GM19452 (cell line): Measurements from ENCODE around the gene EIF3A.

Experiments
- ATAC-seq: cut with Tn5 transposase; IDR thresholded peaks from one replicate; pipeline ENCODE4 v1.9.1; 2021; ENCODE audit not compliant: unreplicated experiment

The EIF3A gene

DNA sequence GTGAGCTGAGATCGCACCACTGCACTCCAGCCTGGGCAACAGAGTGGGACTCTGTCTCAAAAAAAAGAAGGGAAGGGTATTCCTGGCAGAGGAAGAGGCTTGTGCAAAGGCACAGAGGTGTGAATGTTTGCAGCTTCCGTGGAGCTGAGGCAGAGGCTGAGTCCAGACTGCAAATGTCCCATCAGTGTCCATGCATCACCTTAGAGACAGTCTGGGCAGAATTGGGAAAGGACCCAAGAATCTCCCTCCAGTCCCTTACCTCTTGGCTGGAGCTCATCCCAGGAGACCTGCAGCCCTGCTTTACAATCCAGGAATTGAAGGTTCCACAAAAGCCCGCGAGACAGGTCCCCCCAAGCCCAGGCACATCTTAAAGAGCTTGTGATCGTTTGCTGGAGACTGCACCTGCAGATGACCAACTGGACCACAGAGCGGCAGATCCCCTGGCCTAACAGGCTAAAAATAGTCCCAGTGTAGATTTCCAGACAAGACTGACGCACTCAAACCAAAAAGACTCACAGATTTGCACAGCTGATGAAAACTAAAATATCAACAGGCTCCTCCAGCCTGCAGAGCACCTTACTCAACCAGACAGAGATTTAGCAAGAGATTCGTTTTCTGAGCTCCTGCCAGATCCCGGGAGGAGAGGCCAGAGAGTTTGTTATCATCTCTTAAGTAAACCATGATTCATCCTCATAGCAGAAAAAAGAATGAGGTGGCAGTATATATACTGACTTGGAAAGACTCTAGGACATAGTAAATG lies 74.0 kb downstream of the EIF3A start:
- no peak for ATAC-seq

DNA sequence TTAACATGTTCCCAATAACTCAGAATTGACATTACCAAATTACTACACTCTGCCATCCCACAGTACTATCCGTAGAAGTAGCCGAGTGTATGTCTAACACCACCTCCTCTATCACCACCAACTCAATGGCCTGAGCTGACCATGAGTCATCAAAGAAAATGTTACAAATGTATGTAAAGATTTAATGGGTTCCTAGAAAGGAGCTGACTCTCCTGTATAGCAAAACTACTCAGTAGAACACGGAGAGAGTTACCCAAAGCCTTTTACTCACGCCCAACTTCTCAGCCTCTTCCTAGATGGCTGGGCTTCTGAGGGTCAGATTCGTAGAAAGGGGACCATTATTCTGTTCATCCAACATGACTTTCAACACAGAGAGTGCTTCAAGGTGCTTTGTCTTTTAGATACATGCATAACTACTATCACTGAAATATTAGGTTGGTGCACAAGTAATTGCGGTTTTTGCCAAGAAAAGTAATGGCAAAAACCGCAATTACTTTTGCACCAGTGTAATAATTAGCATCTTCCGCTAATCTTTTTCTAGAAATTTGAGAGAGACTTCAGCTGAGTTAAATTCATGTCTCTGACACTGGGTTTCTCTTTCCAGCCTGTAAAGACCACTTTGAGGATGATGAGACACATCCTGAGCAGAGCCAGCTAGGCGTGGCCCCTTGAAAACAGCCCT lies 75.1 kb downstream of the EIF3A start:
- no peak for ATAC-seq

DNA sequence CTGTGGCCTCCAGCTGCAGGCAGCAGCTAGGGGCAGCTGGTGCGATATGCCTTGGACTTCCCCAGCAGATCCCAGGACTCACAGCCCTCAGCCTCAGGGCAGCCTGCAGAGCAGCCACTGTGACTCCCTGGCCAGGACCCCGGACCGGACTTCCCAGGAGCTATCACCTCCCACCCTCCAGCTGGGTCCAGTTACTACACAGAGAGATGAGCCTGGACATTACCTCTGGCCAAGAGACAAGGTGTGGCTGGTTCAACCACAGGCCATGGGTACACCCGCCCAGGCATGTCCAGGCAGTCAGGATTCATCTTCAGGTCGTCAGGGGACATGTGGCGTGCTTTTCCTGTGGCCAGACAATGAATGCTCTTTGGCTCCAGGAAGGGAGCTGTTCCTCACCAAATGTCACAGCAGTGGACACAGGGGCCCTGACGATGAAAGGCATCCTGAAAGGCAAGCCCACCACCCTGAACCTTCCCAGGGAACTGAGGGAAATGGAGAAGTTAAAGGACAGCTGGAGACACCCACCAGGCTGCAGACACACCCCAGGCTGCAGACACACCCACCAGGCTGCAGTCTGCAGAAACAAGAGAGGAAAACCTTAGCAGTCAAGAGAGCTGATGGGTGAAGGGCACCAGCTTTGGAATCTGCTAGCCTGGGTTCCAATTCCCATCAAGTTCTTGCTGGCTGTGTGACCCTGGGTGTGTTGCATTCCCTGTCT lies 76.9 kb downstream of the EIF3A start:
- ATAC-seq: no peak

DNA sequence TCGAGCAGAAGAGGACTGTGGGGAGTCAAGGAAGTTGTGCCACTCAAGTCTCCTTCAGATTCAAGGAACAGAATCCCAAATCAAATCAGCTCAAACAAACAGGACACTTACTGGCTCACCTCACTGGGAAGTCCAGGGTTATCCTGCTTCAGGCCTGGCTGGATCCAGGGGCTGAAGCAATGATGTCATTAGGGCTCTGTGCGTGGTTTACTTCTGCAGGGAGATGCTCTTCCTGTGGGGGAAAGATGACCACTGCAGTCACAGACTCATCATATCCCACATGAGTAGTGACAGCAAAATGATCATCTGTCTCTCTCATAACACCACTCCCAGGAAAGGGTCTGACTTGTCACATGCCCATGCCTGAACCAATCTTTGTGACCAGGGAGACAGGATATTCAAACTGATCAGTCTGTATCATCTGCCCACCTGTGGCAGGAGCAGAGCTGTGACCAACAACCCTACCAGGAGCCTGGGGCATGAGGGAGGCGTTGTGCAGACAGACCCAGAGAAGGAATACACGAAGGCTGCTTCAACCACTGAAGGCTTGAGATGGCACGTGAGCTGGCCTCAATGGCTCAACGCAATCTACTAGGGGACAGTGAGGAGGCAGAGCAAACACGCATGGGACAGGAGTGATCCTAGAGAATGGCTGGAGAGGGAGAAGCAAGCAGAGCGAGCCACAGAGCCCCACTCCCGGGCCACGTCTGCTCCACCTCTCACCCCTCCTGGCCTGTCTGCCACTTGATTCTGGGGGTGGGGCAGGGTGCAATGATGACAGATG lies 78.7 kb downstream of the EIF3A start:
- ATAC-seq: no peak

GRCh38 chr10:118998183-118998582 lies 82.4 kb downstream of the EIF3A start:
- no peak for ATAC-seq

GRCh38 chr10:118997379-118997778 lies 83.2 kb downstream of the EIF3A start:
- no peak for ATAC-seq

DNA sequence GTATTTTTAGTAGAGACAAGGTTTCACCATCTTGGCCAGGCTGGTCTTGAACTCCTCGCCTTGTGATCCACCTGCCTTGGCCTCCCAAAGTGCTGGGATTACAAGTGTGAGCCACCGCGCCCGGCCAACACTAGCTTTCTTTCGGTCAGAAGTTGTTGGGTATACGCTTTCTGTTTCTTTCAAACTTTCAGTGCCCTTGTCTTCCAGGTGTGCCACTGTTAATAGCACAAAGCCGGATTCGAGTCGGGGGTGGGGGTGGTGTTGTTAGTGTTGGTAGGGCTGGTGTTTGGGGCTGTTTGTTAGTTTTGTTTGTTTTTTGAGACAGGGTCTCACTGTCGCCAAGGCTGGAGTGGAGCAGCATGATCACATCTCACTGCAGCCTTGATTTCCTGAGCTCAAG lies 84.9 kb downstream of the EIF3A start:
- ATAC-seq: no peak

DNA sequence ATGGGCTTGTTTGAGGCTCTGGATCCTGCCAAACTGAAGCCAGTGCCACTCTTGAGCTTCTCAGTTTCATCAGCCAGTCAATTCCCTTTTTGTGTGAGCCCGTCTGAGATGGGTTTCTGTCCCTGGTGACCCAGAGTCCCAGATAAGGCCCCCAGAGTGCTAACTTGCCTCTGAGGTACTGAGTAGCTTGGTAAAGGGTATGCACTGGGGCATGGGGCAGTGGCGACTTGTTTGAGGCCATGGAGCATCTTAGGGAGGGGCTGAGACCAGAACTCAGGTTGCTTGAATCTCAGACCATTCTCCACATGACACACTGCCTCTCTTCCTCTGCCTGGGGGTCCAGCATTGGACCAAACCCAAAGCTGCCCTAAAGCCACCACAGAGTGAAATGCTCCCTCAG lies 86.3 kb downstream of the EIF3A start:
- no peak for ATAC-seq

DNA sequence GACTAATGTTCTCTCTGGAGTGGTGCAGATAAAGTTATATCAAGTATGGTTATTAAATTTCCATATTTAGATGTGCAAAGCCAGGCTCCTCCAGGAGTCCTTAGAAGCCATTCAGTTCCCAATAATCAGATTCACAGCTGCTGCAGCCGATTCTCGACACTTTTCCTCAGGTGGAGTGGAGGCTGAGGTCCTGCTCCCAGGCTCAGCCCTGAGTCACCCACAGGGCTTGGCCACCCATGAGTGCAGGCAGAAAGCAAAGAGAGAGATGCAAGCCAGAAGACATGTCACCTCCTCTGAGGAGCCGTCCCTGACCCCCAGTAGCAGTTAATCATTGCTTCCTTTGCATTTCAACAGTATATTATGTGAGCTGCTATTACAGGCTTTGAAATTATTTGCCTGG lies 87.4 kb downstream of the EIF3A start:
- ATAC-seq: no peak

DNA sequence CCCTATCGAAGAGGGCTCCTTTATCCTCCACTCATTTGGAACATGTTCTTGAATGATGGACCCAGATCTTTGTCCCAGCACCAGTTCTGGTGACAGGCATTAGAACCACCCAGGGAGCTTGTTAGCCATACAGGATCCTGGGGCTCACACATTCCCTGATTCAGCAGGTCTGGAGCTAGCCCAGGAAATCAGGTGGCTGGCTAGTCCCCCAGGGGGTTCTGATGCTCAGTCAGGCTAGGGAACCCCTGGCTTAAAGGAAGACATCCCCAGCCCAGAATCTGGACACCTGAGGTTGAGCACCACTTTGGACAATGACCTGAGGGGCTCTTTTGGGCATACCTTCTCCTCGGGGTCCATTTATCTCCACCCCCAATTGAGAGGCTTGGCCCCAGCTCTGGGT lies 88.1 kb downstream of the EIF3A start:
- no peak for ATAC-seq

- ATAC-seq: no peak
These were observed 90.3 kb downstream of the EIF3A start for GRCh38 chr10:118990326-118990725.

- ATAC-seq: peak; percentile 65
These were observed 93.5 kb downstream of the EIF3A start for GRCh38 chr10:118986815-118987790.

GRCh38 chr10:118985576-118985975 lies 95.0 kb downstream of the EIF3A start:
- no peak for ATAC-seq
